Activated CD8-positive, alpha-beta memory T cell treated with anti-CD3 and anti-CD28 coated beads, Interleukin-2, amount 50 U/mL, for 1 hour (primary cell): ENCODE results near the gene MAP7.
"Not testable (repeated sequence)": the region's sequence is repeated elsewhere in the genome, so short reads cannot be mapped to it uniquely, and the experiment has no call there.

Experiments
- DNase-seq: peaks from one replicate; pipeline ENCODE4 v3.0.0-alpha.2; 2020; ENCODE audit errors: extremely low read depth

The MAP7 gene

GRCh38 chr6:136421537-136422158, 128.6 kb downstream of the MAP7 start:
- DNase-seq: no peak

- DNase-seq: no peak
Measured at GRCh38 chr6:136420853-136421252, 129.4 kb downstream of the MAP7 start.

- no peak for DNase-seq
Measured at GRCh38 chr6:136415351-136416007, 134.7 kb downstream of the MAP7 start.

DNA sequence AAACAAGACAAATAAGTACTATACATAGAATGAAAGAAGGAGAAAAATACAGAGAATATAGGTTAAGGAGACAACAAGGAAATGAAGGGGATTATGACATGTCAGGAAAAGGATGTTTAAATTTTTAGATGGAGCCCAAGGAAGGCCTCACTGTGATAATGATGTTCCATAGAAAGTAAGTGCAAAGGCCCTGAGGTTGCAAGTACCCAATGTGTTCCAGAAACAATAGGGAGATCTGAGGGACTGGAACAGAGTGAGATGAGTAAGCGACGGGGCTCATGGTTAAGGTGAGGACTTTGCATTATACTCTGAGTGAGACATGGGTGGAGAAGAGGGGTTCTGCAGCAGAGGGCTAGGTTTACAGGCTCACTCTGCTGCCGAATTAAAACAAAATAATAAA, 137.8 kb downstream of the MAP7 start:
- DNase-seq: no peak

DNA sequence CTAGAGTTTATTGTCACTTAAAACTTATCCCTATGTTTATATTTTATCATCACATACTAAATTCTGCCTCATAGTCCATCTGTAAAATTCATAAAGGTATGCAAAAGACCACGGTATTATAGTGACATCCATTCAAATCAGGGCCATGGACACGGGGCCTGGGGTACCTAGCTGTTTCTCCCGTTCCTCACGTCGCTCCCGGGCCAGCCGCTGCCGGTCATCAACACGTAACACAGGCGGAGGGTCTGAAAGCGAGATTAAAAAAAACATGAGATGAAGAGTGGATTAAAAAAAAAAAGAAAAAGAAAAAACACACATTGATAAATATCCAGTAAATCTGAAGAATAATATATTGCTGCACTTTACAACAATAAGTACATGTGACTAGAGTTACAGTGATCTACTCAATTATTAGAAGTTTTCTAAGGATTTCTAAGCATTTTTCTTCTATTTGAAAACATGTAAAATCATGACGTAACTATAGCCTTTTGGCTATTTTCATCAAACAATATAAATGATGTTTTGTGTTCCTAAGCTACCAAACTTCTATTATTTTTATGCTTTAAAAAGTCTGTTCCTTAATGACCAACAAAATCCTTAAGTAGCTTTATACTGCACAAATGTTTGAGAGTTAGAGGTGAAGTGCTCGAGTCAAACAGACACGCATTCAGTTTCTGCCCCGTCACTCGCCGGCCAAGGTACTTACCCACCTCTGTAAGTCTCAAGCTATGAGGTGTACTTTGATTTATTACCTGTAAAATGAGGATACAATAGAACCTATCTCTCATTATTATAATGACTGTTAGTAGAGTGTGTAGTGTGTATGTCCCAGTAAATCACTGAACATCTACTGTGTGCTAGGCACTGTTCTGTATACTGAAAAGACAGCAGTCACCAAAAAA, 138.5 kb downstream of the MAP7 start:
- no peak for DNase-seq

DNA sequence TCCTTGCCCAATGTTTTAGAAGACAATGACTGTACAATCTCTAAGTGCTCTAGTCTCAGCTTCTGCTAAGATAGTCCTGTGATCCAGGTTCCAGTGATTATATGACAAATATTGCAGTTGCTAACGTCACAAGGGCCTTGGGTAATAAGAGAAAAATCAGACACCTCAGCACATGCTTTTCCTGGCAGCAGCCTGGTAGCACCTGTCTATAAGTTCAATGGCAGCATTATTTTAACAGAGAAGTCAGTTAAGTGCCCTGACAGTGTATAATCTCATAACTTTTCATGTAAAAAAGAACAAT, 139.2 kb downstream of the MAP7 start:
- no peak for DNase-seq

- no peak for DNase-seq
Measured at GRCh38 chr6:136410201-136411024, 139.8 kb downstream of the MAP7 start.

- no peak for DNase-seq
Measured at GRCh38 chr6:136409597-136409996, 140.6 kb downstream of the MAP7 start.

GRCh38 chr6:136408204-136408603, 142.0 kb downstream of the MAP7 start:
- DNase-seq: no peak

DNA sequence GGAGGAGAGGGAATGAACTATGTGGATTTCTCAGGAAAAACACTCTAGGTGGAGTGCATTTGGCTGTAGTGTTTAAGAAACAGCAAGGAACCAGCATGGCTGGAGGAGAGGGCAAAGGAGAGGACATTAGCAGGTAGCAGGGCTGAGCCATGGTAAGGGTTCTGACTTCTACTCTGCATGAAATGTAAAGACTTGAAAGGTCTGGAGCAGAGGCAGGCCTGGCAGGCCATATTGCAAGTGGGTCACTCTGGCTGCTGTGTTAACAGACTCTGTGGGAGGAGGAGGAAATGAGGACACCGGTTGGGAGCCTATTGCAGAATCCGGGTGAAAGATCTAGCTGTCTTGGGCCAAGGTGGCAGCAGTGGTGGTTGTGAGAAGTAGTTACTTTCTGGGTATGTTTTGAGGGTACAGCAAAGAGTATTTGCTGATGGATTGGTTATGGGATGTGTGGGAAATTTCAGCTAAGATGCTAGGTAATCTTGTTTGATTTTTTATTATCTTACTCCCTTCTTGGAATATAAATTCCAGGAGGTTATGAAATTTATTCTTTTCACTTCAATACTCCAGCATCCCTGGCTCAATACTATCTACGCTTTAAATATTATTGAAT, 144.7 kb downstream of the MAP7 start:
- no peak for DNase-seq

GRCh38 chr6:136404627-136405419, 145.4 kb downstream of the MAP7 start:
- DNase-seq: no peak

- DNase-seq: no peak
Measured at GRCh38 chr6:136404007-136404406, 146.2 kb downstream of the MAP7 start.

DNA sequence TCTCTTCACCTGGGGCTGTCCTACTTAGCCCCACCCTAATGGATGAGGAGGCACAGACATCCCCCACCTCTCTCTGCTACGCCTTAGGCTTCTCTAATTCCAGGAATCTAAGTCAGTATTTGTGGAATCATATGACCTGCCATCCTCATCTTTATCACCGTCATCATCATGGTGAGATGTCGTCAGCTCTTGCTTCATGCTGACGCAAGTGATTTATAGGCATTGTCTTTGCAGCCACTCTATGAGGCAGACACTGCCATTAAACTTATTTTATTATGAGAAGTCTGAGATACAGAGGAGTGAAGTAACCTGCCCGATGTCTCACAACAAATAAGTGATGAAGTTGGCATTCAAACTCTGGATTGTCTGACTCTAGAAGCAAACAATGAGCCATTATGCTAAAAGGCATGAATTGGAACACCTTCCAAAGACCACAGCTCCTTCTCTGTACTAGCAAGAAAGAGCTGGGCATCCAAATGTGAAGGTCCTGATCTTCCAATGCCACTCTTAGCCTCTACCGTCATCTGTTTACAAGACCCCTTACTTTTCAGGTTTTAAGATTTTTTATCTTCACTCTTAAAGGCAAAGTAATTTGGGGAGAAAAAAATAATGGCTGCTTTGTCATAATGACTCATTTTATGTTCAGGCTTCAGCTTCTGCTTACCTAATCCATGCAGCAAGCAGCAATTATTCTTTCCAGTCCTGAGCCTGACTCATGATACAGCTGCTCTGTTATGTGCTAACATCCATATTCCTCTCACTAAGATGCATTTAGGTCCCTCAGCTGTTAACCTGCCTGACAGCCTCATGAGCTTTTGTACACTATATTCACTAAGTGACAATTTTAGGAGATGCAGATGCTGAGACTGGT, 146.9 kb downstream of the MAP7 start:
- DNase-seq: no peak

DNA sequence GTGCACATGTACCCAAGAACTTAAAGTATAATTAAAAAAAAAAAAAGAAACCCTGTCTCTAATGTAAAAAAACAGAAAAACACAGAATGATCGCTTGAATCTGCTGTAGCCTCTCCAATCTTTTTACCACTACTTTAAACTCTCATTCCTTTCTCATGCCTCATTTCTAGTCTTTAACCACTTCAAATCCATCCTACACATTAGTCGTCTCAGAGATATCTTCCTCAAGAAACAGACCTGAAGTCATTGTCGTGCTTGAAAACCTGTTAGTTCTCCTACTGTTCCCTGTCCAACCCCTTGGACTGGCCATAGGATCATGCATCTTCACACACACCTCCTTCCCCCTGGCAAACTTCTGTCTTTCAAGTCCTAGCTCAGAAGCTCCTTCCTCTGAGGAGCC, 148.5 kb downstream of the MAP7 start:
- no peak for DNase-seq

DNA sequence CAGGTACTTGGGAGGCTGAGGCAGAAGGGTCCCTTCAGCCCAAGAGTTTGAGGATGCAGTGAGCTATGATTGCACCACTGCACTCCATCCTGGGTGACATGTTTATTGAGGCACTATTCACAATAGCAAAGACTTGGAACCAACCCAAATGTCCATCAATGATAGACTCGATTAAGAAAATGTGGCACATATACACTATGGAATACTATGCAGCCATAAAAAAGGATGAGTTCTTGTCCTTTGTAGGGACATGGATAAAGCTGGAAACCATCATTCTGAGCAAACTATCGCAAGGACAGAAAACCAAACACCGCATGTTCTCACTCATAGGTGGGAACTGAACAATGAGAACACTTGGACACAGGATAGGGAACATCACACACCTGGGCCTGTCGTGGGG, 149.0 kb downstream of the MAP7 start:
- DNase-seq: not testable (repeated sequence)

GRCh38 chr6:136398453-136398852, 151.8 kb downstream of the MAP7 start:
- no peak for DNase-seq

- DNase-seq: no peak
Measured at GRCh38 chr6:136396908-136397307, 153.3 kb downstream of the MAP7 start.

GRCh38 chr6:136390959-136391358, 159.3 kb downstream of the MAP7 start:
- DNase-seq: not testable (repeated sequence)

DNA sequence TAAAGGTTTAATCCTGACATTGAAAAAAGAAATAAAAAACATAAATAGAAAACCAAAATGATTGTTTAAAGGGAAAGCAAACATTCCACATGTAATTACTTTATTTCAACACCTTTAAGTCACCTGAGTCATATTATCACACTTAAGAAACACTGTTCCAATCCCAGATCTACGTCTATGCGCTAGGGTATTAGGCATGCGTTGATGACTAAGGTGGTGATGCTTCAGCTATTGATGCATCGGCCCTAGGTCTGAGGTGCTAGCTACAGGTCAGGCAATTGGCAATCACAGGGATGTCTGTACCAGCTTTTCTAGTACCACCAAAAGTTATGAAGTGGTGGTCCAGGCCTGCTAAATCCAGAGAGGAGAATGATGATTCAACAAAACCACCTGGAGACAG, 162.9 kb downstream of the MAP7 start:
- DNase-seq: no peak
